ENCODE measurements around the gene SORD.

GRCh38 chr15:45117308-45118130, 94.5 kb downstream of the SORD start:
- no peak for TF ChIP-seq POLR2A (IDR thresholded peaks at IDR 0.05; ENCODE audit: low read length)
- no peak for TF ChIP-seq GATA1 (IDR thresholded peaks at IDR 0.05; ENCODE audit: low read depth, low read length)
